NCI-H2196 (cell line): ENCODE measurements around the gene SLX9.

ENCODE experiments used
- DNase-seq: peaks from one replicate; lab custom pipeline; 2025; ENCODE audit not compliant: unreplicated experiment; lab: John Stamatoyannopoulos, UW

The SLX9 gene

GRCh38 chr21:44939532-44940115 is at the start of gene SLX9:
TSS of gene SLX9 (plus strand) at chr21:44940029. CDS start at chr21:44940058, 29 bp downstream.
- DNase-seq, result peak; percentile 80

GRCh38 chr21:44890338-44890931 is 49.4 kb upstream of the SLX9 start:
- no peak for DNase-seq

- DNase-seq, result no peak
These were observed 48.8 kb upstream of the SLX9 start for GRCh38 chr21:44890961-44891541.

- DNase-seq, result no peak
These were observed 48.2 kb upstream of the SLX9 start for GRCh38 chr21:44891631-44892031.

- no peak for DNase-seq
These were observed 47.7 kb upstream of the SLX9 start for GRCh38 chr21:44892095-44892494.

- peak; percentile 48 for DNase-seq
These were observed 47.1 kb upstream of the SLX9 start for GRCh38 chr21:44892536-44893277.

GRCh38 chr21:44893278-44893556 is 46.6 kb upstream of the SLX9 start:
- DNase-seq, result no peak

- no peak for DNase-seq
These were observed 45.7 kb upstream of the SLX9 start for GRCh38 chr21:44893948-44894656.

- no peak for DNase-seq
These were observed 45.0 kb upstream of the SLX9 start for GRCh38 chr21:44894687-44895302.

- DNase-seq, result no peak
These were observed 44.0 kb upstream of the SLX9 start for GRCh38 chr21:44895859-44896258.

GRCh38 chr21:44896561-44897286 is 43.1 kb upstream of the SLX9 start:
- DNase-seq, result no peak

GRCh38 chr21:44897326-44898010 is 42.4 kb upstream of the SLX9 start:
- DNase-seq, result no peak

- DNase-seq, result no peak
These were observed 41.8 kb upstream of the SLX9 start for GRCh38 chr21:44898011-44898488.

GRCh38 chr21:44898851-44899767 is 40.7 kb upstream of the SLX9 start:
- no peak for DNase-seq

- no peak for DNase-seq
These were observed 39.9 kb upstream of the SLX9 start for GRCh38 chr21:44899768-44900558.

- DNase-seq, result no peak
These were observed 39.1 kb upstream of the SLX9 start for GRCh38 chr21:44900559-44901251.

- DNase-seq, result no peak
These were observed 38.3 kb upstream of the SLX9 start for GRCh38 chr21:44901391-44902074.
